SIG-M5 treated with dmso at 0.1 percent for 504 hours (cell line): ENCODE data around the gene GLOD4.
A peak's percentile ranks its signal among the peaks of the same experiment; 100 is the strongest.

Source experiments
- DNase-seq: peaks from one replicate; lab custom pipeline; 2025; ENCODE audit not compliant: unreplicated experiment; lab: John Stamatoyannopoulos, UW

Gene GLOD4

GRCh38 chr17:743139-743538 lies 38.9 kb downstream of the GLOD4 start:
- no peak for DNase-seq

DNA sequence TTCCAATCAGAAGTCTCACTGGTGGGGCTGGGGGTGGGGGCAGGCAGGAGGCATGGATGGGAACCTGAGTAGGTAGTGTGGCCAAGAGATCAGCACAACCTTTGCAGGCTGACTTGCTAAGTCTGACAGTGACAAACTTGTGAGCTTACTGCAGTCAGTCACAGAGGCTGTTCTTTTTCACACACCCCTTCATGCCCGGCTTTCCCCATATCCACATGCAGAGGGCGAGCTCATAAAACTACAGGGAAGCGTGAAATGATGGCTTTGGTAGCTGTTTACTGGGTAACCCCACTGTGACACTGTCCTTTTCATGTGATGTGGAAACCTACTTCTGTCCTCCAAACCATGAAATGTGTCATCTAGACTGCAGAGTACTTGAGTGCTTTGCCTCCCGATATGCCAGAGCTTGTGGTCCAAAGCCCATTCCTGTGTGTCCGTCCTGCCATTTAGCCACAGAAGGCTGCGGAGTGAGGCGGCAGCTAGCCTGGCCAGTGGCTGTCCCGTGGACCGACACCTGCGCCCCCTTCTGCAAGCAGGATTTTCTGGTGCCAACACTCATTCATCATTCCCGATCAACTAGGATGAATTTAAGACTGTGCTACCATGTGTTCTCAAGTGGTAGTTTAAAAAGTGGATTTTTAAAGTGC lies 39.8 kb downstream of the GLOD4 start:
- no peak for DNase-seq

- DNase-seq, result peak; percentile 95
Measured at GRCh38 chr17:740240-741017, 41.7 kb downstream of the GLOD4 start.

DNA sequence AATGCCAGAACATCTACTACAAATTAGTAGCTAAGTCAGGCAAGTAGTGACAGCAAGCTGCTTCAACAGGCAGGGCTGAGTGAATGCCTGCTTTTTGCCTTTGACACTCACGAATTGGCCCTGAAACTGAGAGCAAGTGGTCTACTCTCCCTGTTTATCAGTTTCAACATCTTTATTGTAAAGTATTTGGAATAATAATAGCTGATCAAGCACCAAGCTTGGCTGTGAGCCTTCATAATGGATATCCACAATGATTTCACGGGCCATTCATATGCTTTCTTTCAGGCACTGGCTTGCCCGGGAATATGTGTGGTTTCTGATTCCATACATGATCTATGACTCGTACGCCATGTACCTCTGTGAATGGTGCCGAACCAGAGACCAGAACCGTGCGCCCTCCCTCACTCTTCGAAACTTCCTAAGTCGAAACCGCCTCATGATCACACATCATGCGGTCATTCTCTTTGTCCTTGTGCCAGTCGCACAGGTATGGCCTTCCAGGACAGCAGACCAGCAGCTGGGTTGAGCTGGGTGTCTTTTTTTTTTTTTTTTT lies 44.4 kb downstream of the GLOD4 start:
- DNase-seq, result no peak

DNA sequence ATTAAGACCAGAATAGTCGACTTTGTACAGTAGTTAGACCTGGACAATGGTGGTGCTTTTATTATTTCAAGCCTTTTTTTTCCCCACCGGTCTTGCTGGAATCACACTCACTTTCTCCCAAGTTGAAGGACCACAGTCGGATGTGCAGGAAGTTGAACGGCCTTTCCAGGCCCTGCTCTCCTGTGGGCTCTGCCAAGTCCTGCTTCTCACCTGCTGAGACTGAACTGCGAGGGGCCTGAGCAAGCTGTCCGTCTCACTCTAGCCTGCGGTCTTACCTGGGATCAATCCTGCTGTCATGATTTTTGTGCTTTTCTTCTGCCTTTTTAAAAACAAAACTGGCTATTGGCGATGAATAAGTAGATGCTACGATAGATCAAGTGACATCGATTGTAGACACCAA lies 48.3 kb downstream of the GLOD4 start:
- DNase-seq, result no peak

DNA sequence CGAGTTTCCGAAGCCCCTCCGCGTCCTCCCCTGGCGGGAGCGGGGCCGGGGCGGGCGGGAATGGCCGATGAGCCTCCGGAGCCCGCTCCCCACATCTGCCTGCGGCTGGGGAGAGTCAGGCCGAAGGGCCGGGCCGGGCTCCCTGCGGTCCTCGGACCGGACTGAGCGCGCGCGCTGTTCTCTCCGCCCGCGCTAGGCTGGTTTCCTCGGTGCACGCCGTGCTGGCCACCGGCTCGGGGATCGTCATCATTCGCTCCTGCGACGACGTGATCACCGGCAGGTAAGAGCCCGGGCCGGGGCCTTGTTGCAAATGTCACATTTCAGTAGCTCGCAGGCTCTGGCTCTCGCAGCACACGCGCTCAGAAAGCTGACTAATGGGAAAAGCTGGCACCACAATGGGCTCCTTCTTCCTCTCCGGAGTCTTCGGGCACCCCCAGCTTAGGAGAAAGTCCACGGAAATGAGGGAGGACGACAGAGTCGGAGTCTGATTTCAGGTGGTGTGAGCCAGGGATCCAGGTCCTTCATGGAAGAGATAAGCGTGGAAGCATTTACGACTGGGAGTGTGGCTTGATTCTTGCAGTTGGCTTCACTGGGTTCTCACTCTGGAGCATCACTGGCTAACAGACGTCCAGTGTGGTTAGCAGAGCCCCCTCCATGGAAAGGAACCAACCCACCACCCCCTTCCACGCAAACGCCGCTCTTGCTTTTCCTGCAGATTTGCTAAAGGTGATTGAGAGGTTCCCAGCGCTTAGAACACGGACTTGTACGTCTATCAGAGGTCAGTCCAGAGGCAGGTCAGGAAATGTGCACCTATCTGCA lies 49.0 kb downstream of the GLOD4 start:
- DNase-seq, result no peak

DNA sequence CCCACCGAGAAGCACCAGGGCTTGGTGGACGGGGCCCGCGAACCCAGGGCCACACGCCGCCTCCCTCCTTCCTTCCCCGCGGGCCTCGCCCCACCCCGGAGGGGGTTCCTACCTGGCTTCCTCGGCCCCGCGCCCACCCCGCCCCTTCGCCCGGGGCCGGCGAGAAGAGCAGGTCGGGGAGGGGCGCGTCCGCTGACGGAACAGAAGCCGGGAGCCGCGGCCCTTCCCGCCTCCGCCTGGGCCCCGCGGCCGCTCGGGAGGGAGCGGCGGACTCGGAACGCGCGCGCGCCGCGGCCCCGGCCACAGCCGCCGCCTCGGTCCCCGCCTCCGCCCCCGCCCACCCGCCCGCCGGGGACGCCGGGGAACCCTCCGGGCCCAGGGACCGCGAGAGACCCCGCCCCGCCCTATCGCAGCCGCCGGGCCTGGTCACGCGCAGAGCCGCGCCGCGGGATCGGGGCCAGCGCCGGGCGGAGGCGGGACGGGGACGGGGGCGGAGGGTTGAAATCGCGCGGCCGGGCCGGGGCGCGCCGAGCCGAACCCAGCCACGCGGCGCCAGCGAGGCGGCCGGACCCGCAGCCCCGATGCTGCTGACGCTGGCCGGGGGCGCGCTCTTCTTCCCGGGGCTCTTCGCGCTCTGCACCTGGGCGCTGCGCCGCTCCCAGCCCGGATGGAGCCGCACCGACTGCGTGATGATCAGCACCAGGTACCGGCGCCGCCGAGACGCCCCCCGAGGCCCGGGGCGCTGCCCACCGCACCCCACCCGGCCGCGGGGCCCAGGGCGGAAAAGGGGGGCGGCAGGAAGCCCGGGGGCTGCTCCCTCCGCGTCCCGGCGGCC lies 49.8 kb downstream of the GLOD4 start, which contains the start of gene TLCD3A:
TLCD3A (plus strand) TSS at position 530 of the 835 bp plus-strand sequence; CDS start at position 582, 52 bp downstream.
- DNase-seq, result no peak

DNA sequence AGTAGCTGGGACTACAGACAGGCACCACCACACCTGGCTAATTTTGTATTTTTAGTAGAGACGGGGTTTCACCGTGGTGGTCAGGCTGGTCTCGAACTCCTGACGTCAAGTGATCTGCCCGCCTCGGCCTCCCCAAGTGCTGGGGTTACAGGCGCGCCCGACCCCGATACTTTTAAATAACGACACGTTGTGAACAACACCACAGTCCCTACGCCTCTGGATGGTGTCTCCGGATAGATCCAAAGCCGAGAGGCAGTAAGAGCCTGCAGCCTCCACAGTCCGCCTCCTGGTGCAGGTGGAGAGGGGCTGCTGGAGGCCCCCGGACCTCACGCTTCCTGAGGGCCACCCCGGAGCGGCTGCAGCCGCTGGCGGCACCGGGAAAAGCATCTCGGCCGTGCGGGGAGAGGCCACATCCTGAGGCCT lies 50.4 kb downstream of the GLOD4 start:
- DNase-seq, result no peak

GRCh38 chr17:728911-729310 lies 53.2 kb downstream of the GLOD4 start:
- no peak for DNase-seq

DNA sequence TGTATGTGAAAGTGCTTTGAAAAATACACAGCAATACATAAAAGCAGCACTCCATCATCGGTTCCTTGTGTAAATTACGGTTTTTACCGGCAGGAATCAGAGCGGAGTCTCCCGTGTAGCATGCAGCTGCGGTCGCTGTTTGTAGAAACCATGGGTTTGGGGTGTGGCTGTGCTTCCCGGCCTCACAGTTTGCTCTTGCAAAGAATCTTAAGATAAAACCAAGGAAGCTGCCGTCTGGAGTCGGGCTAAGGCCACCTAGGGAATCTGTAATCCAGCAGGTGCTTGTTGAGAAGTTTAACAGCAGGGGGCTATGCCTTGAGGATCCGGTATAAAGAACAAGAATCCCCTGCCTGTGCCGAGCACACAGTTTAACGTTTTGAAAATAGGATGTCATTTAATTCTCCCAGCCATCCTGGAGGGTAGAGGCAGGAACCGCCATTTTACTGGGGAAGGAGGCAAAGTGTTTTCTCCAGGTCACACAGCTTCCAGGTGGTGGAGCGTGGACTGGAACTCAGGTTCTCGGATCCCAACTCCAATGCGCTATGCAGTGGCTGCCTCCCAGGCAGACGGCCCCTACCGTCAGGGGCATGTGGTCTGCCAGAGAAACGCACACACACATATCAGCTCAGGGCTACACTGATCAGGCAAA lies 55.7 kb downstream of the GLOD4 start:
- no peak for DNase-seq

DNA sequence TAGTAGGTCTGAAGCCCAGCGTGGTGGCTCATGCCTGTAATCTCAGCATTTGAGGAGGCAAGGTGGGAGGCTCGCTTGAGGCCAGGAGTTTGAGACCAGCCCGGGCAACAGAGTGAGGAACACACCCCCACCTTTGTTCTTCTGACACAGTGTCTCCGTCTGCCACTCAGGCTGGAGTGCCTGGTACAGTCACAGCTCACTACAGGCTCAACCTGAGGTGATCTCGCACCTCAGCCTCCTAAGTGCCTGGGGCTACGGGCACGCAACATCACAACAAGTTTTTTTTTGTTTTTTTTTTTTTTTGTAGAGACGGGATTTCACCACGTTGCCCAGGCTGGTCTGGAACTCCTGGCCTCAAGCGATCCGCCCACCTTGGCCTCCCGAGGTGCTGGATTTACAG lies 56.3 kb downstream of the GLOD4 start:
- DNase-seq, result no peak

DNA sequence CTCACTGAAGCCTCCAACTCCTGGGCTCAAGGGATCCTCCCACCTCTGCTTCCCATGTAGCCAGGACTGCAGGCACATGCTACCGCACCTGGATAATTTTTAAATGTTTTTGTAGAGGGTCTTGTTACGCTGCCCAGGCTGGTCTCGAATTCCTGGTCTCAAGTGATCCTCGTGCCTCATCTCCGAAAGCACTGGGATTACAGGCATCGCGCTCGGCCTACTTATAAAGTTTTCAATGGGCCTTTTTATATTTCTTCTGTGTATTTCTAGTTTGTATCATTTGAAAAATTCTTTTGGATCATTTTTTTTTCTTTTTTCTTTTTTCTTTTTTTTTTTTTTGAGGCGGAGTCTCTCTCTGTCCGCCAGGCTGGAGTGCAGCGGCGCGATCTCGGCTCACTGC lies 57.0 kb downstream of the GLOD4 start:
- DNase-seq, result no peak

GRCh38 chr17:721540-721937 lies 60.5 kb downstream of the GLOD4 start:
- DNase-seq, result no peak

- DNase-seq, result no peak
Measured at GRCh38 chr17:720706-721539, 61.2 kb downstream of the GLOD4 start.

DNA sequence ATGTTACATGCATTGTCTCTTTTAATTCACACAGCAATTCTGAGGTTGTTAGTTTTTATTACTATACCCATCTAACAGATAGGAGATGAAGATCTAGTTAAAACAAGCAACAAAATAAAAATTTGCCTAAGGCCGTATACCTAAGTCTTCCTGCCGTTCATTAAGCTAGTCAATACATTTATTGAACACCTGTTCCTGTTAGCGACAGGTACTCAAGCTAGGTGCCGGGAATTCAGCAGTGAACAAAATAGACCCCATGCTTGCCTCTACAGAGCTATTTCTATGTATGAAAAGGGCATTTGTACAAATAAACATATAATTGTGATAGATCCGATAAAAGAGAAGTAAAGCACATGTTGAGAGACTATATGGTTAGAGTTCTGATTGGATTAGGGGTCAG lies 64.0 kb downstream of the GLOD4 start:
- DNase-seq, result no peak
